GM12892 (cell line): ENCODE measurements around the gene CIAO2A.

Experiments used
- POLR2A ChIP-seq: IDR thresholded peaks from 2 replicates; pipeline ENCODE4 v1.6.1; 2011; ENCODE audit warnings: low read depth, low read length, control low read depth
- TAF1 ChIP-seq: IDR thresholded peaks from 2 replicates; pipeline ENCODE4 v1.6.1; 2011; ENCODE audit warnings: low read depth, mild to moderate bottlenecking, control low read depth, low read length, borderline replicate concordance

DNA sequence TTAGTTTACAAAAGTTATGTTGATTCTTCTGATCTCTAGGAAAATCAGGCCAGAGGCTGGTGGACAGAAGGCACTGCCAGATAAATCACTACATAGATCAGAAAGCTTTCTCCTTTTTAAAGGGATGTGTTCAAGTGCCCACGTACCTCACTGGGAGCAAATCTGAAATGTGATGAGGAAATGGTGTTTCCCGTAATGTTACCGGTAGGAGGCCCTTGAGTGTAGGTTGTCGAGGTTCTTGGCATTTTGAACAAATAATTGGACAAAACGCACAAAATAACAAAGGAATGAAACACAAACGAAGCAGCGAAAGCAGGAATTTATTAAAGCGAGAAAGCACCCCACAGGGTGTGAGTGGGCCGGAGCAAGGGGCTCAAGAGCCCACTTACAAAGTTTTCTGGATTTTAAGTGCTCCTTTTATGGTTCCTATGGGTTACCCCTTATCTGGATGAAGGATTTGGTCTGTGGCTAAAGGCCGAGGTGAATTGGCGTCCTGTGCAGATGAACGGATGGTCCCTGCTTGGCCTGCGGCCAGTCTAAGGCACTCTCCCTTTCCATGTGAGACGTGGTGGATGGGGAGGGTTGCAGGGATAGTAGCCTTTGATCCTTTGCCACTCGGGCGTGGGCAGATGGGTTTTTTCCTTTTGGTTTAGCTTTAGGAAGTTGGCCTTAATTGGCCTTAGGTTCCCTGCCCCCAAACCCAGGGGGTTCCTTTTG is 3.2 kb upstream of the CIAO2A start:
- TF ChIP-seq TAF1 (no peak), POLR2A (no peak)
